Measurements from ENCODE around the gene CARD8. TPM values are rescaled to one million over a fixed set of nuclear protein-coding genes. Genes with fewer than 3 reads are reported as not detected.

CARD8 gene
- total RNA-seq, 1 donor from 2014 or later: 88.2 TPM

DNA sequence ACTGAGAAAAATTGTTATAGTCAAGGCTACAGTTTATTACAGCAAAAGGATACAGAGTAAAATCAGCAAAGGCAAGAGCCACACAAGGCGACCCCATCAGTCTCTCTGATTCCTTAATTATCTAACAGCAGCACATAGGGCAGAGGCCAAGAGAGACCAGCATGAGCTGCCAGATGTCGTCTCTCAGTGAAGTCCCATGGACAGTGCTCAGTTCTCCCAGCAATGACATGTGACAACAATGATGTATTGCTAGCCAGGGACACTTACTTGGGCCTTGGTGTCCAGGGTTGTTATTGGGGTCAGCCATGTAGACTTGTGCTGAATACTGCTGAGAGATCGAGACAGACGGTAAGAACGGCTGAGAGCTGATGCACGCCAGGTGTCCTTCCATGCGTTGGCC lies 63.0 kb downstream of the CARD8 start:
- H3K27ac ChIP-seq: no peak overlapping the region
- no peaks in the 10 kb centered on the region for H3K9me3 ChIP-seq
- H3K27me3 ChIP-seq: no peaks in the 10 kb centered on the region
- no peaks in the 10 kb centered on the region for H3K4me1 ChIP-seq
- DNase-seq: no peak
- TF ChIP-seq CTCF (IDR thresholded peaks at IDR 0.05): no peak
- intact Hi-C loops (cut with DNase I): no loop called here
- no peak overlapping the region for H3K4me3 ChIP-seq
- ATAC-seq: no peak
- no peaks in the 10 kb centered on the region for H3K36me3 ChIP-seq

DNA sequence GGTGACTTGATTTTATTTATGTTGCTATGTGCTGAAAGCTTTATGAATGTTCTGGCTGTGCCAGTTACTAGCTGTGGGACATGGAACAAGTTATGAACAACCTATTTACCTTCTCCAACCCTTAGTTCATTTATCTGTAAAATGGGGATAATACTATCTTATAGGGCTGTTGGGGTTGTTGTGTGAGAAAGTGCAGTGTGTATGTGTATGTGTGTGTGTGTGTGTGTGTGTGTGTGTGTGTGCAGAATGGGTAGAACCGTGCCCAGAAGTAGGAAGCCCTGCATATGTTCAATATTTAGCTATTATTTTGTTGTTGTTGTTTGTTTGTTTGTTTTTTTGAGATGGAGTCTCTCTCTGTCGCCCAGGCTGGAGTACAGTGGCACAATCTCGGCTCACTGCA lies 64.8 kb downstream of the CARD8 start:
- no peak overlapping the region for H3K27ac ChIP-seq
- TF ChIP-seq CTCF (IDR thresholded peaks at IDR 0.05): no peak
- H3K27me3 ChIP-seq: no peaks in the 10 kb centered on the region
- intact Hi-C loops (cut with DNase I): no loop called here
- no peaks in the 10 kb centered on the region for H3K4me1 ChIP-seq
- no peak overlapping the region for H3K4me3 ChIP-seq
- H3K9me3 ChIP-seq: no peaks in the 10 kb centered on the region
- DNase-seq: no peak
- H3K36me3 ChIP-seq: no peaks in the 10 kb centered on the region
- ATAC-seq: no peak

- Histone ChIP-seq H3K4me3 (no peak overlapping the region), H3K36me3 (no peaks in the 10 kb centered on the region), H3K27ac (no peak overlapping the region), H3K4me1 (no peaks in the 10 kb centered on the region), H3K9me3 (no peaks in the 10 kb centered on the region), H3K27me3 (no peaks in the 10 kb centered on the region)
- TF ChIP-seq CTCF (IDR thresholded peaks at IDR 0.05): no peak
- intact Hi-C loops (cut with DNase I): no loop called here
- DNase-seq: no peak
- no peak for ATAC-seq
These were observed 65.3 kb downstream of the CARD8 start for GRCh38 chr19:48190288-48190884.

DNA sequence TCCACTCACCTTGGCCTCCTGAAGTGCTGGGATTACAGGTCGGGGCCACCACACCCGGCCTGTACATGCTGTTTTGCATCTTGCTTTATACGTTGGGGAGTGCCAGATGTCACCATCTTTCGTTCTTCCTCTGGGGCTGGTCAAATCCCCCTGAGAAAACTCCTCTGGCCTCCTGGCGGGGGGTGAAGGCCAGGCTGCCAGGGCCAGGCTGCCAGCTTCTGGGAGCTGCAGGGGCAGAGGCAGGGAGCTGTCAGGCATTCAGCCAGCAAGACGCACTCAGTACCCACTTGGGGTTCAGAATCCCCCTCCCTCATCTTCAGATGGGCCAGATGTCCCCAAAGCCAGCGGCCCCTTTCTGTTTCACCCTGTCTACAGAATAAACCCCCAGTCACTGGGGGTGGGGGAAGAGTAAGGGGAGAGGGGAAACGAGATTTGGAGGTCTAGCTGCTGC lies 69.1 kb downstream of the CARD8 start:
- Histone ChIP-seq H3K9me3 (peaks cover under 1% of the 10 kb centered on the region), H3K4me1 (no peaks in the 10 kb centered on the region), H3K4me3 (no peak overlapping the region), H3K36me3 (no peaks in the 10 kb centered on the region), H3K27ac (no peak overlapping the region), H3K27me3 (no peaks in the 10 kb centered on the region)
- no peak for ATAC-seq
- no peak for TF ChIP-seq CTCF (IDR thresholded peaks at IDR 0.05)
- intact Hi-C loops (cut with DNase I): no loop called here
- peak; percentile 34 for DNase-seq

GRCh38 chr19:48186015-48186414 lies 69.7 kb downstream of the CARD8 start:
- Histone ChIP-seq H3K36me3 (no peaks in the 10 kb centered on the region), H3K27me3 (no peaks in the 10 kb centered on the region), H3K4me1 (no peaks in the 10 kb centered on the region), H3K9me3 (peaks cover 6% of the 10 kb centered on the region), H3K4me3 (no peak overlapping the region), H3K27ac (no peak overlapping the region)
- DNase-seq (peak; percentile 16), ATAC-seq (no peak)
- TF ChIP-seq CTCF (IDR thresholded peaks at IDR 0.05): no peak
- intact Hi-C loops (cut with DNase I): no loop called here

- H3K9me3 ChIP-seq: peaks cover 6% of the 10 kb centered on the region
- TF ChIP-seq CTCF (IDR thresholded peaks at IDR 0.05): no peak
- H3K27ac ChIP-seq: no peak overlapping the region
- no peaks in the 10 kb centered on the region for H3K27me3 ChIP-seq
- no peaks in the 10 kb centered on the region for H3K4me1 ChIP-seq
- ATAC-seq (no peak), DNase-seq (no peak)
- no peaks in the 10 kb centered on the region for H3K36me3 ChIP-seq
- H3K4me3 ChIP-seq: no peak overlapping the region
- intact Hi-C loops (cut with DNase I): no loop called here
These were observed 72.4 kb downstream of the CARD8 start for GRCh38 chr19:48183356-48183755.
